Thyroid gland (tissue), 4 donors: ENCODE results near the gene RFC3. TPM values are rescaled to one million over a fixed set of nuclear protein-coding genes. Genes with fewer than 3 reads are reported as not detected.

Source experiments
- DNase-seq, 2 donors: peaks; one replicate each; pipeline ENCODE4 v3.0.0-alpha.2; 2019
- H3K27ac ChIP-seq, 3 donors: fragments of 200-600 bp; sonication (generic); 1 replicate in 2 of 3; 2 replicates in 1 of 3; pipeline ENCODE4 v1.5.1; 2016 to 2019; ENCODE audit warnings: mild to moderate bottlenecking in 1 of 3, moderate library complexity in 1 of 3
- H3K27me3 ChIP-seq: fragments of 200-600 bp; sonication (generic); one replicate; pipeline ENCODE4 v1.5.1; 2019
- H3K36me3 ChIP-seq, 2 donors: fragments of 200-600 bp; sonication (generic); one replicate each; pipeline ENCODE4 v1.5.1; 2016 to 2019
- H3K4me1 ChIP-seq, 2 donors: fragments of 200-600 bp; sonication (generic); one replicate each; pipeline ENCODE4 v1.5.1; 2017 to 2019
- H3K4me3 ChIP-seq, 3 donors: fragments of 200-600 bp; sonication (generic); replicated peaks in 1 of 3; 1 replicate in 2 of 3; 2 replicates in 1 of 3; pipeline ENCODE4 v1.5.1; 2016; ENCODE audit warnings: mild to moderate bottlenecking in 1 of 3
- H3K9me3 ChIP-seq: fragments of 200-600 bp; sonication (generic); one replicate; pipeline ENCODE4 v1.5.1; 2017
- CTCF ChIP-seq, 6 experiments: fragments of 200-600 bp in 3 of 6; fragments of 450-650 bp in 3 of 6; sonication (generic) in 3 of 6; IDR thresholded peaks; one replicate each; pipeline ENCODE4 v1.5.1; 2016 to 2019; ENCODE audit warnings: antibody characterized with exemption in 6 of 6, mild to moderate bottlenecking in 2 of 6, inconsistent platforms in 1 of 6, moderate library complexity in 1 of 6
- POLR2A ChIP-seq, 2 donors: fragments of 450-650 bp; IDR thresholded peaks; one replicate each; pipeline ENCODE4 v1.6.1; 2017; ENCODE audit warnings: antibody characterized with exemption in 2 of 2, mild to moderate bottlenecking in 2 of 2, moderate library complexity in 1 of 2
- WGBS, 2 donors: methylation state at CpG; one replicate each; pipeline ENCODE4 v1.1.5; 2017; 5-methylcytosine and 5-hydroxymethylcytosine counted together
- intact Hi-C: fragments of 100-400 bp; cut with DNase I; formaldehyde crosslinking; loops from one replicate; pipeline ENCODE4 v1.15.1; 2023
- total RNA-seq, 4 donors: library from RNA; depleted of rRNA; stranded (reverse); fragments of >200 nt; gene quantifications; one replicate each; pipeline ENCODE4 v1.2.3, GENCODE V29; 2016

RFC3 gene
- total RNA-seq, 4 donors from 2014 or later = 7.4 to 13.3 (median 9.8) TPM

- WGBS, 2 donors = 95 to 96% methylated on average over 1 of the region's 1 CpG
- intact Hi-C loops = no loop called here
Observed at GRCh38 chr13:33859691-33860303, 41.8 kb downstream of the RFC3 start.

GRCh38 chr13:33860526-33860925 lies 42.6 kb downstream of the RFC3 start:
- intact Hi-C loops = no loop called here
- no peaks in the 10 kb centered on the region for H3K36me3 ChIP-seq
- H3K27me3 ChIP-seq = no peaks in the 10 kb centered on the region
- H3K4me1 ChIP-seq = no peaks in the 10 kb centered on the region
- no peaks in the 10 kb centered on the region for H3K9me3 ChIP-seq
- no peak overlapping the region for H3K4me3 ChIP-seq
- TF ChIP-seq CTCF (IDR thresholded peaks at IDR 0.05) (no peak), POLR2A (IDR thresholded peaks at IDR 0.05) (no peak)
- no peak for DNase-seq
- 92% methylated on average over 9 of the region's 9 CpGs for WGBS, 2 donors
- no peak overlapping the region for H3K27ac ChIP-seq

More at GRCh38 chr13:33859691-33860303, 41.8 kb downstream of the RFC3 start:
- Histone ChIP-seq H3K4me1 (no peaks in the 10 kb centered on the region), H3K4me3 (no peak overlapping the region), H3K27me3 (no peaks in the 10 kb centered on the region), H3K9me3 (no peaks in the 10 kb centered on the region), H3K27ac (no peak overlapping the region), H3K36me3 (no peaks in the 10 kb centered on the region)
- TF ChIP-seq CTCF (IDR thresholded peaks at IDR 0.05) (no peak), POLR2A (IDR thresholded peaks at IDR 0.05) (no peak)
- no peak for DNase-seq

GRCh38 chr13:33862016-33862415 lies 44.1 kb downstream of the RFC3 start:
- no peaks in the 10 kb centered on the region for H3K27me3 ChIP-seq
- intact Hi-C loops = no loop called here
- no peaks in the 10 kb centered on the region for H3K36me3 ChIP-seq
- H3K9me3 ChIP-seq = no peaks in the 10 kb centered on the region
- H3K4me1 ChIP-seq = no peaks in the 10 kb centered on the region
- DNase-seq = no peak
- TF ChIP-seq POLR2A (IDR thresholded peaks at IDR 0.05) (no peak), CTCF (IDR thresholded peaks at IDR 0.05) (no peak)
- WGBS, 2 donors = 64 to 82% methylated on average over 5 of the region's 5 CpGs
- H3K27ac ChIP-seq = no peak overlapping the region
- no peak overlapping the region for H3K4me3 ChIP-seq

GRCh38 chr13:33863188-33863789 lies 45.3 kb downstream of the RFC3 start:
- no peak overlapping the region for H3K27ac ChIP-seq
- H3K4me1 ChIP-seq = no peaks in the 10 kb centered on the region
- no peak for TF ChIP-seq POLR2A (IDR thresholded peaks at IDR 0.05)
- no peak for TF ChIP-seq CTCF (IDR thresholded peaks at IDR 0.05)
- H3K27me3 ChIP-seq = no peaks in the 10 kb centered on the region
- intact Hi-C loops = no loop called here
- H3K9me3 ChIP-seq = no peaks in the 10 kb centered on the region
- DNase-seq = no peak
- H3K4me3 ChIP-seq = no peak overlapping the region
- 65% methylated on average over 3 of the region's 3 CpGs for WGBS, 2 donors
- H3K36me3 ChIP-seq = no peaks in the 10 kb centered on the region

- Histone ChIP-seq H3K4me1 (no peaks in the 10 kb centered on the region), H3K9me3 (no peaks in the 10 kb centered on the region), H3K27me3 (no peaks in the 10 kb centered on the region), H3K4me3 (no peak overlapping the region), H3K27ac (no peak overlapping the region), H3K36me3 (no peaks in the 10 kb centered on the region)
- WGBS, 2 donors = 95 to 97% methylated on average over 4 of the region's 4 CpGs
- TF ChIP-seq POLR2A (IDR thresholded peaks at IDR 0.05) (no peak), CTCF (IDR thresholded peaks at IDR 0.05) (no peak)
- DNase-seq = no peak
- intact Hi-C loops = no loop called here
Observed at GRCh38 chr13:33865945-33866344, 48.0 kb downstream of the RFC3 start.
